Measurements from ENCODE around the gene ESPL1. TPM values are rescaled to one million over a fixed set of nuclear protein-coding genes. Genes with fewer than 3 reads are reported as not detected.

The ESPL1 gene
- total and polyA plus RNA-seq, 10 donors, result 0.85 to 7.2 (median 2.6) TPM

- peak overlapping the region; percentile 39 to 82 (median 53) for H3K4me3 ChIP-seq
- H3K4me1 ChIP-seq, result peaks cover 17 to 60% (median 41%) of the 10 kb centered on the region in 6 donors
- intact Hi-C loops (cut with DNase I; ENCODE audit: low total_unique reads), result no loop called here
- no peaks in the 10 kb centered on the region for H3K9me3 ChIP-seq
- peaks cover 0 to 42% (median 0%) of the 10 kb centered on the region in 7 donors for H3K27me3 ChIP-seq (replicated peaks in 1 of 7)
- peak overlapping the region in 6 of 8 donors; percentile 58 to 85 (median 72) for H3K27ac ChIP-seq
- 27 to 38% (median 29%) methylated on average over 10 to 11 of the region's 11 CpGs for WGBS, 5 donors
- H3K36me3 ChIP-seq, result no peaks in the 10 kb centered on the region
- TF ChIP-seq POLR2A (IDR thresholded peaks at IDR 0.05) (no peak), POLR2AphosphoS5 (IDR thresholded peaks at IDR 0.05) (no peak)
- TF ChIP-seq, protein P1, sequence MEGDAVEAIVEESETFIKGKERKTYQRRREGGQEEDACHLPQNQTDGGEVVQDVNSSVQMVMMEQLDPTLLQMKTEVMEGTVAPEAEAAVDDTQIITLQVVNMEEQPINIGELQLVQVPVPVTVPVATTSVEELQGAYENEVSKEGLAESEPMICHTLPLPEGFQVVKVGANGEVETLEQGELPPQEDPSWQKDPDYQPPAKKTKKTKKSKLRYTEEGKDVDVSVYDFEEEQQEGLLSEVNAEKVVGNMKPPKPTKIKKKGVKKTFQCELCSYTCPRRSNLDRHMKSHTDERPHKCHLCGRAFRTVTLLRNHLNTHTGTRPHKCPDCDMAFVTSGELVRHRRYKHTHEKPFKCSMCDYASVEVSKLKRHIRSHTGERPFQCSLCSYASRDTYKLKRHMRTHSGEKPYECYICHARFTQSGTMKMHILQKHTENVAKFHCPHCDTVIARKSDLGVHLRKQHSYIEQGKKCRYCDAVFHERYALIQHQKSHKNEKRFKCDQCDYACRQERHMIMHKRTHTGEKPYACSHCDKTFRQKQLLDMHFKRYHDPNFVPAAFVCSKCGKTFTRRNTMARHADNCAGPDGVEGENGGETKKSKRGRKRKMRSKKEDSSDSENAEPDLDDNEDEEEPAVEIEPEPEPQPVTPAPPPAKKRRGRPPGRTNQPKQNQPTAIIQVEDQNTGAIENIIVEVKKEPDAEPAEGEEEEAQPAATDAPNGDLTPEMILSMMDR (IDR thresholded peaks at IDR 0.05 in 8 of 11, conservative IDR thresholded peaks at IDR 0.05 in 3 of 11), result no peak
- no peak for DNase-seq
Observed at GRCh38 chr12:53232646-53233461, 35.2 kb upstream of the ESPL1 start.

DNA sequence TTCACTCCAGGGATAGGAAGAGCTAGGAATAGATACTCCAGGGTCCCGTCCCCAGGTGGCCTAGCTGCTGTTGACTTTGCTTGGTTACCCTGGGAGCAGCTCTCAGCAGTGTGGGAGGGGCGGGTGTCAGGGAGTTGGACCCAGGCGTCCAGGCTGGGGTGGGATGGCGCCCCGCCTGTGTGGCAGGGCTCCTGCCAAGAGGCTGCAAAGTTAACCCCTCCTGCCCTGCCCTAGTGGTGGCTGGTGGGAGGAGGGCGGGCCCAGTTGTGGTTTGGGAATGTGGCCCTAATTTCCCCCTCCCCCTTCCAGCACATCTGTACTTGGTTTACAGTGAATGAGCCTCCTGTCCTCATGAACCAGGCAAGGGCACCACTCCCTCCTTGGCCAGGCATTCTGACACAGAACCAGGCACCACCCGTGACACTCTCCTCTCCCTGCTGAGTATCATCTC is 34.4 kb upstream of the ESPL1 start:
- intact Hi-C loops (cut with DNase I; ENCODE audit: low total_unique reads), result no loop called here
- H3K4me1 ChIP-seq, result peaks cover 17 to 60% (median 41%) of the 10 kb centered on the region in 6 donors
- TF ChIP-seq POLR2A (IDR thresholded peaks at IDR 0.05) (no peak), POLR2AphosphoS5 (IDR thresholded peaks at IDR 0.05) (no peak)
- TF ChIP-seq, protein P1 (IDR thresholded peaks at IDR 0.05 in 8 of 11, conservative IDR thresholded peaks at IDR 0.05 in 3 of 11), result no peak
- no peaks in the 10 kb centered on the region for H3K9me3 ChIP-seq
- WGBS, 5 donors, result 48 to 85% (median 72%) methylated on average over 6 to 7 of the region's 7 CpGs
- peak overlapping the region in 1 of 8 donors; percentile 82 for H3K4me3 ChIP-seq
- H3K27me3 ChIP-seq (replicated peaks in 1 of 7), result peaks cover 0 to 42% (median 0%) of the 10 kb centered on the region in 7 donors
- DNase-seq, result no peak
- peak overlapping the region in 3 of 8 donors; percentile 4 to 85 (median 80) for H3K27ac ChIP-seq
- H3K36me3 ChIP-seq, result no peaks in the 10 kb centered on the region

DNA sequence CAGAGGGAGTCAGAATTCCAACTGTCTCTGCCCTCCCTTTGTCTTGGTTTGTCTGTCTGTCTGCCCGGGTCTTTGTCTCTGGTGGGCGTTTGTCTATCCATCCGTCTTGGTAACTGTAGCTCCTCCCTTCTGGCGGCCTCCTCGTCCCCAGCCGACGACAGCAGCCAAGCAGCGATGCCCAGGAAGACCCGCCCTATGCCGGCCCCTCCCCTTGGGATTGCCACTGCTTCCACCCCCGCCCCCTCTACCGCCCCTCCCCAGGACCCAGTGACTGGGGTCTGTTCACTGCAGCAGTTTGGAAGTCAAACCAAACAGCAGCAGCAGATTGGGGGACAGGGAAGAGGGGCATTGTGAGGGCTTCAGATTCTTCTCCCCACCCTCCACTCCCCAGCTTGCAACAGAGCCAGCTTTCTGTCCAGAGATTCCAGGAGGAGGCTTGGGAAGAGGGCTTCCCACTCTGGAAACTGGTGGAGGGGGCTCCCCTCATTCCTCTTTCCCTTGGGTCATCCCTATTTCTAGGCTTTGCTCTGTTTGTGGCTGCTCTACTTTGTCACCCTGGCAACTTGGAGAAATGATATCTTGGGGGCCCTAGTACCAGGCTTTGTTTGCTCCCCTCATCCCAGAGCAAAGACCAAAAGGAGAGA is 33.7 kb upstream of the ESPL1 start:
- intact Hi-C loops (cut with DNase I; ENCODE audit: low total_unique reads), result no loop called here
- Histone ChIP-seq H3K4me3 (no peak overlapping the region), H3K27me3 (replicated peaks in 1 of 7) (peaks cover 0 to 42% (median 0%) of the 10 kb centered on the region in 7 donors), H3K9me3 (no peaks in the 10 kb centered on the region), H3K27ac (peak overlapping the region in 2 of 8 donors; percentile 80 to 85), H3K4me1 (peaks cover 17 to 60% (median 41%) of the 10 kb centered on the region in 6 donors), H3K36me3 (no peaks in the 10 kb centered on the region)
- no peak for DNase-seq
- no peak for TF ChIP-seq POLR2A (IDR thresholded peaks at IDR 0.05)
- 10 to 25% (median 15%) methylated on average over 9 to 12 of the region's 12 CpGs for WGBS, 5 donors

DNA sequence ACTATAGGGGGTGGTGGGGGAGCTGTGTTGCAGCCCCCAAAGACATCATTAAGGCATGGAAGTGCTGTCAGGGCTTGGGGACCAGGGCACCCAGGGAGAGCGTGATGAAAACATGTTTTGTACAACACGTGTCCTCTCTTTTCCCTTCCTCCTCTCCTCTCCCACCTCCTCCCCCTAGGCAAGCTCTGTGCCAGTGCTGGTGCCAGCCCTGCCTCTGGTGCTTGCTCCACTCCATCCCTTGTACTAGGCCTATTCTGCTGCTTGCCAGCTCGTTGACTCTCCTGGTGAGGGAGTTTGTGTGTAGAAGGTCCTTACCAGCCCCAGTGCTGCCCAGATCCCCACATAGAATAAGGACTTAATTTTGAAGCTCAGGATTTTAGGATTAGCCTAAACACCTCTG is 32.9 kb upstream of the ESPL1 start:
- TF ChIP-seq POLR2A (IDR thresholded peaks at IDR 0.05) (no peak), POLR2AphosphoS5 (IDR thresholded peaks at IDR 0.05) (no peak)
- TF ChIP-seq, protein P1 (IDR thresholded peaks at IDR 0.05 in 8 of 11, conservative IDR thresholded peaks at IDR 0.05 in 3 of 11), result no peak
- WGBS, 5 donors, result 60 to 87% (median 66%) methylated on average over 2 to 3 of the region's 3 CpGs
- Histone ChIP-seq H3K27me3 (replicated peaks in 1 of 7) (peaks cover 0 to 42% (median 0%) of the 10 kb centered on the region in 7 donors), H3K4me3 (no peak overlapping the region), H3K27ac (peak overlapping the region in 1 of 8 donors; percentile 85), H3K36me3 (no peaks in the 10 kb centered on the region), H3K9me3 (no peaks in the 10 kb centered on the region), H3K4me1 (peaks cover 17 to 60% (median 41%) of the 10 kb centered on the region in 6 donors)
- intact Hi-C loops (cut with DNase I; ENCODE audit: low total_unique reads), result no loop called here
- DNase-seq, result no peak

Data from spleen (tissue), 11 donors.